ENCODE results near the gene SCAP. TPM values are rescaled to one million over a fixed set of nuclear protein-coding genes. Genes with fewer than 3 reads are reported as not detected.
A peak's percentile ranks its signal among the peaks of the same experiment; 100 is the strongest.
"Not testable (repeated sequence)": the region's sequence is repeated elsewhere in the genome, so short reads cannot be mapped to it uniquely, and the experiment has no call there.

The SCAP gene
- polyA plus RNA-seq, 1 donor: 51.7 TPM

- no peak for DNase-seq
Measured at GRCh38 chr3:47394140-47394870, 81.4 kb downstream of the SCAP start.

- no peak for DNase-seq
Measured at GRCh38 chr3:47392933-47393332, 82.8 kb downstream of the SCAP start.

GRCh38 chr3:47385796-47386195 lies 89.9 kb downstream of the SCAP start:
- no peak for DNase-seq

- DNase-seq: no peak
Measured at GRCh38 chr3:47385007-47385406, 90.7 kb downstream of the SCAP start.

GRCh38 chr3:47384425-47384824 lies 91.3 kb downstream of the SCAP start:
- DNase-seq: no peak

GRCh38 chr3:47381317-47382157 lies 94.2 kb downstream of the SCAP start:
- DNase-seq: peak; percentile 91

GRCh38 chr3:47380601-47381316 lies 95.0 kb downstream of the SCAP start, which contains the start of gene PTPN23:
Gene PTPN23, plus strand, starts transcription at chr3:47381021. Its CDS starts 76 bp downstream, at chr3:47381097.
- peak; percentile 99 for DNase-seq

- no peak for DNase-seq
Measured at GRCh38 chr3:47380026-47380600, 95.6 kb downstream of the SCAP start.

GRCh38 chr3:47379411-47379899 lies 96.3 kb downstream of the SCAP start:
- DNase-seq: no peak

GRCh38 chr3:47378869-47379268 lies 96.9 kb downstream of the SCAP start:
- no peak for DNase-seq

GRCh38 chr3:47377186-47377585 lies 98.6 kb downstream of the SCAP start:
- DNase-seq: no peak

- no peak for DNase-seq
Measured at GRCh38 chr3:47376393-47376792, 99.3 kb downstream of the SCAP start.

GRCh38 chr3:47374587-47374986 lies 101.2 kb downstream of the SCAP start:
- no peak for DNase-seq

GRCh38 chr3:47370887-47371697 lies 104.6 kb downstream of the SCAP start:
- no peak for DNase-seq

GRCh38 chr3:47370020-47370419 lies 105.7 kb downstream of the SCAP start:
- DNase-seq: not testable (repeated sequence)

GRCh38 chr3:47367631-47368030 lies 108.1 kb downstream of the SCAP start:
- no peak for DNase-seq

GRCh38 chr3:47366833-47367232 lies 108.9 kb downstream of the SCAP start:
- DNase-seq: no peak

- DNase-seq: no peak
Measured at GRCh38 chr3:47365213-47366153, 110.3 kb downstream of the SCAP start.

All from hindlimb muscle (tissue), 1 donor.